ENCODE data around the gene EPAS1. TPM values are rescaled to one million over a fixed set of nuclear protein-coding genes. Genes with fewer than 3 reads are reported as not detected.

Gene EPAS1
- total RNA-seq, 1 experiment from 2014 or later = 43.2 TPM

GRCh38 chr2:46386763-46387162, 89.6 kb downstream of the EPAS1 start:
- POLR2A ChIA-PET (ENCODE audit: unreplicated experiment) = no interaction called here
- Histone ChIP-seq H3K79me2 (ENCODE audit: low read length) (no peaks in the 10 kb centered on the region), H3K27me3 (ENCODE audit: low read length) (no peaks in the 10 kb centered on the region), H3K36me3 (ENCODE audit: low read depth, low read length) (peaks cover 3% of the 10 kb centered on the region; the same call in 1 of the 2 replicates), H3K9ac (ENCODE audit: low read length) (peak overlapping the region; percentile 39), H3K9me3 (ENCODE audit: low read length) (no peaks in the 10 kb centered on the region), H3K4me1 (ENCODE audit: insufficient read depth, low read length) (peaks cover 21% of the 10 kb centered on the region), H4K20me1 (ENCODE audit: low read length) (no peaks in the 10 kb centered on the region), H3K4me2 (ENCODE audit: low read length) (peak overlapping the region; percentile 49), H3K4me3 (ENCODE audit: low read length) (no peak overlapping the region), H3K9me2 (replicated peaks; ENCODE audit: low read length) (no peaks in the 10 kb centered on the region), H3F3A (ENCODE audit: low read length, unreplicated experiment) (no peaks in the 10 kb centered on the region), H2AFZ (ENCODE audit: low read length) (no peak overlapping the region), H3K27ac (ENCODE audit: low read length) (peak overlapping the region; percentile 96)
- CTCF ChIA-PET = interaction anchor here (0.6 kb wide), 2 partner anchors 23 to 121 kb away, joined by 3 read pairs; no protein-coding TSS in a partner anchor
- no peak for TF ChIP-seq CTCF (conservative IDR thresholded peaks at IDR 0.05; ENCODE audit: low read depth, low read length)
- no peak for TF ChIP-seq EZH2phosphoT487 (IDR thresholded peaks at IDR 0.05; ENCODE audit: borderline replicate concordance, low read length)
- TF ChIP-seq EZH2 (IDR thresholded peaks at IDR 0.05; ENCODE audit: low read length, unreplicated experiment) = no peak
- ATAC-seq = no peak
- intact Hi-C loops (cut with micrococcal nuclease) = no loop called here
- BruUV-seq (replicated peaks) = no TSS peak
- no peak for DNase-seq

- Histone ChIP-seq H3F3A (ENCODE audit: low read length, unreplicated experiment) (no peaks in the 10 kb centered on the region), H3K4me2 (ENCODE audit: low read length) (no peak overlapping the region), H3K79me2 (ENCODE audit: low read length) (no peaks in the 10 kb centered on the region), H3K9me2 (replicated peaks; ENCODE audit: low read length) (no peaks in the 10 kb centered on the region), H3K9me3 (ENCODE audit: low read length) (no peaks in the 10 kb centered on the region), H3K36me3 (ENCODE audit: low read depth, low read length) (peaks cover 3% of the 10 kb centered on the region; the same call in 1 of the 2 replicates), H3K27ac (ENCODE audit: low read length) (peak overlapping the region; percentile 96), H3K4me3 (ENCODE audit: low read length) (no peak overlapping the region), H3K27me3 (ENCODE audit: low read length) (no peaks in the 10 kb centered on the region), H3K4me1 (ENCODE audit: insufficient read depth, low read length) (peaks cover 21% of the 10 kb centered on the region), H4K20me1 (ENCODE audit: low read length) (no peaks in the 10 kb centered on the region), H2AFZ (ENCODE audit: low read length) (no peak overlapping the region), H3K9ac (ENCODE audit: low read length) (peak overlapping the region; percentile 39; the same call in 1 of the 2 replicates)
- POLR2A ChIA-PET (ENCODE audit: unreplicated experiment) = no interaction called here
- TF ChIP-seq CTCF (conservative IDR thresholded peaks at IDR 0.05; ENCODE audit: low read depth, low read length) (no peak), EZH2phosphoT487 (IDR thresholded peaks at IDR 0.05; ENCODE audit: borderline replicate concordance, low read length) (no peak), EZH2 (IDR thresholded peaks at IDR 0.05; ENCODE audit: low read length, unreplicated experiment) (no peak)
- DNase-seq = no peak
- BruUV-seq (replicated peaks) = no TSS peak
- ATAC-seq = no peak
- CTCF ChIA-PET = no interaction called here
- intact Hi-C loops (cut with micrococcal nuclease) = no loop called here
Measured at GRCh38 chr2:46387292-46387691, 90.1 kb downstream of the EPAS1 start.

- Histone ChIP-seq H3F3A (ENCODE audit: low read length, unreplicated experiment) (no peaks in the 10 kb centered on the region), H3K79me2 (ENCODE audit: low read length) (no peaks in the 10 kb centered on the region), H3K27ac (ENCODE audit: low read length) (no peak overlapping the region), H3K27me3 (ENCODE audit: low read length) (no peaks in the 10 kb centered on the region), H3K9me2 (replicated peaks; ENCODE audit: low read length) (no peaks in the 10 kb centered on the region), H3K4me3 (ENCODE audit: low read length) (no peak overlapping the region), H3K4me2 (ENCODE audit: low read length) (no peak overlapping the region), H3K36me3 (ENCODE audit: low read depth, low read length) (no peaks in the 10 kb centered on the region), H3K9me3 (ENCODE audit: low read length) (no peaks in the 10 kb centered on the region), H3K9ac (ENCODE audit: low read length) (no peak overlapping the region), H3K4me1 (ENCODE audit: insufficient read depth, low read length) (peaks cover 21% of the 10 kb centered on the region), H4K20me1 (ENCODE audit: low read length) (no peaks in the 10 kb centered on the region), H2AFZ (ENCODE audit: low read length) (no peak overlapping the region)
- DNase-seq (no peak), ATAC-seq (no peak)
- ChIA-PET POLR2A (ENCODE audit: unreplicated experiment) (no interaction called here), CTCF (no interaction called here)
- no TSS peak for BruUV-seq (replicated peaks)
- TF ChIP-seq EZH2phosphoT487 (IDR thresholded peaks at IDR 0.05; ENCODE audit: borderline replicate concordance, low read length) (no peak), CTCF (conservative IDR thresholded peaks at IDR 0.05; ENCODE audit: low read depth, low read length) (no peak), EZH2 (IDR thresholded peaks at IDR 0.05; ENCODE audit: low read length, unreplicated experiment) (no peak)
- intact Hi-C loops (cut with micrococcal nuclease) = no loop called here
Measured at GRCh38 chr2:46387886-46388515, 90.8 kb downstream of the EPAS1 start.
